Suprapubic skin (tissue), 3 donors: ENCODE results near the gene CTXN1.

ENCODE experiments used
- POLR2A ChIP-seq, 2 donors: fragments of 450-650 bp; IDR thresholded peaks; one replicate each; pipeline ENCODE4 v1.6.1; 2017; ENCODE audit warnings: antibody characterized with exemption in 2 of 2, mild to moderate bottlenecking in 2 of 2, moderate library complexity in 2 of 2
- TF ChIP-seq, protein P1 (sequence below), 2 donors: fragments of 200-600 bp in 1 of 2; fragments of 450-650 bp in 1 of 2; sonication (generic) in 1 of 2; IDR thresholded peaks; one replicate each; pipeline ENCODE4 v1.5.1; 2016 to 2019; ENCODE audit warnings: antibody characterized with exemption in 2 of 2, mild to moderate bottlenecking in 1 of 2, moderate library complexity in 1 of 2

DNA sequence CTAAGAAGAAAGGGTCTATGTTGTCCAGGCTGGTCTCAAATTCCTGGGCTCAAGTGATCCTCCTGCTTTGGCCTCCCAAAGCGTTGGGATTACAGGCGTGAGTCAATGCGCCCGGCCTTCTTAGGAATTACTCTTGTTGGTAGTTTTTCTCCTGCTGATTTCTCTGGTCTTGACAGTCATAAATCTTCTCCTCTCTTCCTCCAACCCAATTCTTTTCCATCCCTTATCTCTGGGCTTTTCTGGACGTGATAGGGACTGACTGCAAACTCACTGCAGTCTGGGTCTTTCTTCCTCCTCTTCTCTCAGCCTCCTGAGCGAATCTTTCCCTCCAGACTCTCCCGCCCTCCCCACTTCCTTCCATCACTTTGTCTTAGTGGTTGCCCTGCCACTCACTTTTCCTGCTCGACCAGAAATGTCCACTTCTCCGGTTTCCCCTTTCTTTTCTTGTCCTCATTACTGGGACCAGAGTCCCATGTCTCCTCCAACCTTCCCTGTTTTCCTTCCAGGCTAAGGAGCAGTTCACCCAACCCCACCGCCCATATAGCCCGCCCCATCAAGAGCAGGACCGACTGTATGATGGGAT is 39.4 kb upstream of the CTXN1 start:
- TF ChIP-seq POLR2A (IDR thresholded peaks at IDR 0.05) = no peak
- TF ChIP-seq, protein P1, sequence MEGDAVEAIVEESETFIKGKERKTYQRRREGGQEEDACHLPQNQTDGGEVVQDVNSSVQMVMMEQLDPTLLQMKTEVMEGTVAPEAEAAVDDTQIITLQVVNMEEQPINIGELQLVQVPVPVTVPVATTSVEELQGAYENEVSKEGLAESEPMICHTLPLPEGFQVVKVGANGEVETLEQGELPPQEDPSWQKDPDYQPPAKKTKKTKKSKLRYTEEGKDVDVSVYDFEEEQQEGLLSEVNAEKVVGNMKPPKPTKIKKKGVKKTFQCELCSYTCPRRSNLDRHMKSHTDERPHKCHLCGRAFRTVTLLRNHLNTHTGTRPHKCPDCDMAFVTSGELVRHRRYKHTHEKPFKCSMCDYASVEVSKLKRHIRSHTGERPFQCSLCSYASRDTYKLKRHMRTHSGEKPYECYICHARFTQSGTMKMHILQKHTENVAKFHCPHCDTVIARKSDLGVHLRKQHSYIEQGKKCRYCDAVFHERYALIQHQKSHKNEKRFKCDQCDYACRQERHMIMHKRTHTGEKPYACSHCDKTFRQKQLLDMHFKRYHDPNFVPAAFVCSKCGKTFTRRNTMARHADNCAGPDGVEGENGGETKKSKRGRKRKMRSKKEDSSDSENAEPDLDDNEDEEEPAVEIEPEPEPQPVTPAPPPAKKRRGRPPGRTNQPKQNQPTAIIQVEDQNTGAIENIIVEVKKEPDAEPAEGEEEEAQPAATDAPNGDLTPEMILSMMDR (IDR thresholded peaks at IDR 0.05) = no peak
